NB4 (cell line): ENCODE measurements around the gene SYNPO2L.
"Not testable (repeated sequence)": the region's sequence is repeated elsewhere in the genome, so short reads cannot be mapped to it uniquely, and the experiment has no call there.

ENCODE experiments used
- MAX ChIP-seq: IDR thresholded peaks from 2 replicates; pipeline ENCODE4 v1.6.1; 2011; ENCODE audit warnings: low read depth, low read length
- POLR2A ChIP-seq: IDR thresholded peaks from 2 replicates; pipeline ENCODE4 v1.6.1; 2011; ENCODE audit warnings: mild to moderate bottlenecking; ENCODE audit not compliant: insufficient read length; ENCODE audit errors: extremely low read depth
- TF ChIP-seq, protein P1 (sequence below): IDR thresholded peaks from one replicate; pipeline ENCODE4 v1.5.1; 2012; ENCODE audit warnings: low read depth, low read length

DNA sequence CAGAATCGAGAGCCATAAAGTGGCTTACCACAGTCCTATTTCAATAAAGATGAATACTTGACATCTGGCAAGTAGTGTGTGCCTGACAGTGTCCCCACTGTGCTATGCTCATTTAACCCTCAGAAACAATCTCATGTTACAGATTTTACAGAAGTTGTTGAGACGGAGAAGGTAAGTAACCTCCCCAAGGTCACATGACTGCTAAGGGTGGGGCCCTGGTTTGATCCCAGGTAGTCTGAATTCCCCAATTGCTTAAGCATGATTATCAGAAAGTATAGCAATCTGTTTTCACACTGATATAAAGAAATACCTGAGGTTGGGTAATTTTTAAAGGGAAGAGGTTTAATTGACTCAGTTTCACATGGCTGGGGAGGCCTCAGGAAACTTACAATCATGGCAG lies 43.0 kb upstream of the SYNPO2L start:
- TF ChIP-seq, protein P1, sequence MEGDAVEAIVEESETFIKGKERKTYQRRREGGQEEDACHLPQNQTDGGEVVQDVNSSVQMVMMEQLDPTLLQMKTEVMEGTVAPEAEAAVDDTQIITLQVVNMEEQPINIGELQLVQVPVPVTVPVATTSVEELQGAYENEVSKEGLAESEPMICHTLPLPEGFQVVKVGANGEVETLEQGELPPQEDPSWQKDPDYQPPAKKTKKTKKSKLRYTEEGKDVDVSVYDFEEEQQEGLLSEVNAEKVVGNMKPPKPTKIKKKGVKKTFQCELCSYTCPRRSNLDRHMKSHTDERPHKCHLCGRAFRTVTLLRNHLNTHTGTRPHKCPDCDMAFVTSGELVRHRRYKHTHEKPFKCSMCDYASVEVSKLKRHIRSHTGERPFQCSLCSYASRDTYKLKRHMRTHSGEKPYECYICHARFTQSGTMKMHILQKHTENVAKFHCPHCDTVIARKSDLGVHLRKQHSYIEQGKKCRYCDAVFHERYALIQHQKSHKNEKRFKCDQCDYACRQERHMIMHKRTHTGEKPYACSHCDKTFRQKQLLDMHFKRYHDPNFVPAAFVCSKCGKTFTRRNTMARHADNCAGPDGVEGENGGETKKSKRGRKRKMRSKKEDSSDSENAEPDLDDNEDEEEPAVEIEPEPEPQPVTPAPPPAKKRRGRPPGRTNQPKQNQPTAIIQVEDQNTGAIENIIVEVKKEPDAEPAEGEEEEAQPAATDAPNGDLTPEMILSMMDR: not testable (repeated sequence)
- not testable (repeated sequence) for TF ChIP-seq POLR2A, MAX
